ENCODE measurements around the gene CEP85L. TPM values are rescaled to one million over a fixed set of nuclear protein-coding genes. Genes with fewer than 3 reads are reported as not detected.

The CEP85L gene
- total RNA-seq, 4 donors from 2014 or later = 12.6 to 16.2 (median 13.4) TPM

- DNase-seq (ENCODE audit: extremely low spot score) = no peak
- peaks cover 0 to 11% (median 0%) of the 10 kb centered on the region in 4 donors for H3K36me3 ChIP-seq
- no peaks in the 10 kb centered on the region for H3K9me3 ChIP-seq
- no peak overlapping the region for H3K27ac ChIP-seq (replicated peaks in 1 of 4)
- peaks cover 0 to 9% (median 4%) of the 10 kb centered on the region in 4 donors for H3K4me1 ChIP-seq
- H3K27me3 ChIP-seq = no peaks in the 10 kb centered on the region
- WGBS = 96% methylated on average over 5 of the region's 5 CpGs
- TF ChIP-seq POLR2AphosphoS5 (IDR thresholded peaks at IDR 0.05) = no peak
- no peak for TF ChIP-seq POLR2A (IDR thresholded peaks at IDR 0.05; ENCODE audit: low read depth)
- no peak for TF ChIP-seq EP300 (IDR thresholded peaks at IDR 0.05)
- TF ChIP-seq CTCF (IDR thresholded peaks at IDR 0.05) = no peak
- intact Hi-C loops (cut with DNase I) = no loop called here
- no peak overlapping the region for H3K4me3 ChIP-seq
These were observed 155.7 kb downstream of the CEP85L start for GRCh38 chr6:118495485-118496280.

- intact Hi-C loops (cut with DNase I) = no loop called here
- Histone ChIP-seq H3K27me3 (no peaks in the 10 kb centered on the region), H3K27ac (replicated peaks in 1 of 4) (no peak overlapping the region), H3K4me3 (no peak overlapping the region), H3K4me1 (peaks cover 0 to 9% (median 4%) of the 10 kb centered on the region in 4 donors), H3K36me3 (peaks cover 0 to 22% (median 5%) of the 10 kb centered on the region in 4 donors), H3K9me3 (peaks cover 0 to 6% (median 2%) of the 10 kb centered on the region in 4 donors)
- TF ChIP-seq CTCF (IDR thresholded peaks at IDR 0.05) (no peak), POLR2A (IDR thresholded peaks at IDR 0.05; ENCODE audit: low read depth) (no peak), EP300 (IDR thresholded peaks at IDR 0.05) (no peak), POLR2AphosphoS5 (IDR thresholded peaks at IDR 0.05) (no peak)
- WGBS = 80% methylated on average over 3 of the region's 3 CpGs
- no peak for DNase-seq (ENCODE audit: extremely low spot score)
These were observed 157.3 kb downstream of the CEP85L start for GRCh38 chr6:118494091-118494490.

GRCh38 chr6:118489990-118490389 lies 161.4 kb downstream of the CEP85L start:
- intact Hi-C loops (cut with DNase I) = no loop called here
- 95% methylated on average over 3 of the region's 3 CpGs for WGBS
- H3K36me3 ChIP-seq = peaks cover 0 to 35% (median 20%) of the 10 kb centered on the region in 4 donors

GRCh38 chr6:118488631-118489030 lies 162.8 kb downstream of the CEP85L start:
- Histone ChIP-seq H3K27me3 (no peaks in the 10 kb centered on the region), H3K4me1 (no peaks in the 10 kb centered on the region), H3K4me3 (no peak overlapping the region), H3K9me3 (peaks cover 0 to 16% (median 9%) of the 10 kb centered on the region in 4 donors), H3K36me3 (peaks cover 0 to 35% (median 20%) of the 10 kb centered on the region in 4 donors), H3K27ac (replicated peaks in 1 of 4) (no peak overlapping the region)
- TF ChIP-seq CTCF (IDR thresholded peaks at IDR 0.05) = no peak
- TF ChIP-seq POLR2AphosphoS5 (IDR thresholded peaks at IDR 0.05) = no peak
- no peak for TF ChIP-seq EP300 (IDR thresholded peaks at IDR 0.05)
- TF ChIP-seq POLR2A (IDR thresholded peaks at IDR 0.05; ENCODE audit: low read depth) = no peak
- intact Hi-C loops (cut with DNase I) = no loop called here
- DNase-seq (ENCODE audit: extremely low spot score) = no peak

More at GRCh38 chr6:118489990-118490389, 161.4 kb downstream of the CEP85L start:
- DNase-seq (ENCODE audit: extremely low spot score) = no peak
- Histone ChIP-seq H3K4me3 (no peak overlapping the region), H3K27ac (replicated peaks in 1 of 4) (no peak overlapping the region), H3K4me1 (peaks cover 0 to 9% (median 4%) of the 10 kb centered on the region in 4 donors), H3K9me3 (peaks cover 0 to 16% (median 9%) of the 10 kb centered on the region in 4 donors), H3K27me3 (no peaks in the 10 kb centered on the region)
- TF ChIP-seq POLR2AphosphoS5 (IDR thresholded peaks at IDR 0.05) (no peak), EP300 (IDR thresholded peaks at IDR 0.05) (no peak), POLR2A (IDR thresholded peaks at IDR 0.05; ENCODE audit: low read depth) (no peak), CTCF (IDR thresholded peaks at IDR 0.05) (no peak)
